Nephron (organoid): ENCODE data around the gene TRIM66.

Source experiments
- H3K27ac Mint-ChIP-seq, 3 experiments: 2 replicates each; pipeline ENCODE4 v1.8.0; 2020; ENCODE audit warnings: mixed read lengths in 3 of 3, mild to moderate bottlenecking in 2 of 3, moderate library complexity in 1 of 3
- H3K27me3 Mint-ChIP-seq: 2 replicates; pipeline ENCODE4 v1.8.0; 2021; ENCODE audit warnings: low read depth, mild to moderate bottlenecking, moderate library complexity, mixed read lengths
- H3K36me3 Mint-ChIP-seq: 2 replicates; pipeline ENCODE4 v1.8.0; 2020; ENCODE audit warnings: low read depth, mixed read lengths
- H3K4me1 Mint-ChIP-seq: 2 replicates; pipeline ENCODE4 v1.8.0; 2020; ENCODE audit warnings: mixed read lengths
- H3K4me3 Mint-ChIP-seq, 3 experiments: 2 replicates each; pipeline ENCODE4 v1.8.0; 2020; ENCODE audit warnings: mild to moderate bottlenecking in 3 of 3, mixed read lengths in 3 of 3, moderate library complexity in 2 of 3
- H3K9me3 Mint-ChIP-seq: 2 replicates; pipeline ENCODE4 v1.8.0; 2020; ENCODE audit warnings: mixed read lengths
- CTCF ChIP-seq, 3 experiments: fragments of 200-600 bp; sonication (generic); IDR thresholded peaks; one replicate each; pipeline ENCODE4 v1.5.0; 2021; ENCODE audit warnings: antibody characterized with exemption in 3 of 3; ENCODE audit not compliant: unreplicated experiment in 3 of 3

Gene TRIM66

DNA sequence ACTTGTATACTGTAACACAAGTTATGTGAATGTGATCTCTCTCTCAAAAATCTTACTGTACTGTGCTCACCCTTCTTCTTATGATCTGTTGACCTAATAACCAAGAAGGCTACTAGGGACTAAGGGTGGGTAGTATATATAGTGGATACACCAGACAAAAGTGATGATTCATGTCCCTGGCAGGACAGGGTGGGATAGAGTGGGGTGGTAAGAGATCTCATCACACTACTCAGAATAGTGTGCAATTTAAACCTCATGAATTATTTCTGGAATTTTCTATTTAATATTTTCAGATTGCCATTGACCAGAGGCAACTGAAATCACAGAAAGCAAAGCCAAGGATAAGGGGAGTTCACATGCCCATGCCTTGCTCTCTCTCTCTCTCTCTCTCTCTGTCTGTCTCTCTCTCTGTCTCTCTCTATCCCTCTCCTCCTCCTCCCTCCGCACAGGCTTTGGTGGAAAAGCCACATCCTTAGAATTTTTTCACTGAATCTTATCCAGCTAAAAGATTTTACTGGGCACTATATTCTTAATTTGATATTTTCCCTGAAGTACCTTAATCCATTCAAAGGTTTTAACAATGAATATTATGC is 76.4 kb downstream of the TRIM66 start:
- no peaks in the 10 kb centered on the region for H3K9me3 Mint-ChIP-seq
- H3K27ac Mint-ChIP-seq: no peak overlapping the region
- no peaks in the 10 kb centered on the region for H3K36me3 Mint-ChIP-seq
- H3K4me3 Mint-ChIP-seq: no peak overlapping the region
- H3K4me1 Mint-ChIP-seq: peaks cover 18% of the 10 kb centered on the region
- peaks cover 4% of the 10 kb centered on the region for H3K27me3 Mint-ChIP-seq
- TF ChIP-seq CTCF (IDR thresholded peaks at IDR 0.05; ENCODE audit: unreplicated experiment in 3 of 3): no peak

DNA sequence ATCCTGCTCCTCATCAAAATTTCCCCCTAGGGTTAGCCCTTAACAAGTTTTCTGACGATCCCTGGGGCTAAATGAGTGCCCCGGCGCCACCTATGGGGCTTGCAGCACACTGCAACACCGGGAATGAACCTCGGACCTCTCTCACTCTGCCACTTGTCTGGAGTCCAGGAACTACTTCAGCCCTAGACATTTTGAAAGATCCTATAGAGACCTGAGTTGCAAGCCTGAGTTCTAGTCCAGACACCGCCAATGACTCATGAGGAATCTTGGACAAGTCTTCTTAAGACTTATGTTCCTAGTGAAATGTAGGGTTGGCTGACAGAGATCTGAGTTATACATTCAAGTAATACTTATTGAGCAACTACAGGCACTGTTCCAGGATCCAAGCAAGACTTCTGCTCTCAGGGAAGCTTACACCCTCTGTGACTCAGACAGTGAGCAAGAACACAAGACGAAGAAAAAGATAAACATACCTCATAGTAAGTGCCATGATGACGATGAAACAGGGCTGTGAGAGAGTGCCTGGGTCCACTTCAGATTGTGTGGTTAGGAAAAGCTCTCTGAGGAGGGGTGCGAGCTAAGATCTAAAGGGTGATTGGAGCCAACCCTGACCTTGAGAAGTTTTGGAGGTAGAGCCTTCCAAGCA is 78.3 kb downstream of the TRIM66 start:
- H3K27ac Mint-ChIP-seq: peak overlapping the region in 1 of 3 experiments; percentile 47
- no peak overlapping the region for H3K4me3 Mint-ChIP-seq
- no peaks in the 10 kb centered on the region for H3K36me3 Mint-ChIP-seq
- H3K9me3 Mint-ChIP-seq: no peaks in the 10 kb centered on the region
- peaks cover 4% of the 10 kb centered on the region for H3K27me3 Mint-ChIP-seq
- TF ChIP-seq CTCF (IDR thresholded peaks at IDR 0.05; ENCODE audit: unreplicated experiment in 3 of 3): peak; percentile 38 to 55 (median 45)
- peaks cover 8% of the 10 kb centered on the region for H3K4me1 Mint-ChIP-seq

- Mint-ChIP-seq H3K36me3 (no peaks in the 10 kb centered on the region), H3K9me3 (no peaks in the 10 kb centered on the region)
These were observed 78.8 kb downstream of the TRIM66 start for GRCh38 chr11:8603696-8604077.

GRCh38 chr11:8601376-8602133 is 80.9 kb downstream of the TRIM66 start:
- H3K9me3 Mint-ChIP-seq: no peaks in the 10 kb centered on the region
- no peaks in the 10 kb centered on the region for H3K36me3 Mint-ChIP-seq
- H3K4me1 Mint-ChIP-seq: peaks cover 8% of the 10 kb centered on the region
- no peak overlapping the region for H3K27ac Mint-ChIP-seq
- no peak for TF ChIP-seq CTCF (IDR thresholded peaks at IDR 0.05; ENCODE audit: unreplicated experiment in 3 of 3)
- no peak overlapping the region for H3K4me3 Mint-ChIP-seq
- peaks cover 4% of the 10 kb centered on the region for H3K27me3 Mint-ChIP-seq

More at GRCh38 chr11:8603696-8604077, 78.8 kb downstream of the TRIM66 start:
- peaks cover 8% of the 10 kb centered on the region for H3K4me1 Mint-ChIP-seq
- H3K4me3 Mint-ChIP-seq: no peak overlapping the region
- H3K27ac Mint-ChIP-seq: no peak overlapping the region
- peaks cover 4% of the 10 kb centered on the region for H3K27me3 Mint-ChIP-seq
- no peak for TF ChIP-seq CTCF (IDR thresholded peaks at IDR 0.05; ENCODE audit: unreplicated experiment in 3 of 3)

DNA sequence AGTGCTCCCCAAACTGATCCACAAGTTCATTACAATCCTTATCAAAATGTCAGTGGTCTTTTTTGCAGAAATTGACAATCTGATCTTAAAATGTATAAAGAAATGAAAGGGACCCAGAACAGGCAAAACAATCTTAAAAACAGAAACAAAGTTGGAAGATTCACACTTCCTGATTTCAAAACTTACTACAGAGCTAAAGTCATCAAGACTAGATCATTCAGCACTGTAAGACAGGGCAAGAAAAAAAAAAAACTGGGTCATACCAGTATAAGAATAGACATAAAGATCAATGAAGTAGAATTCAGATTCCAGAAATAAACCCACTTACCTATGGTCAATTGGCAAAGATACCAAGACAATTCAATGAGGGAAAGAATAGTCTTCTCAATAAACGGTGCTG is 84.0 kb downstream of the TRIM66 start:
- H3K27ac Mint-ChIP-seq: no peak overlapping the region

More for the DNA sequence above, 84.0 kb downstream of the TRIM66 start:
- Mint-ChIP-seq H3K4me1 (peaks cover 10% of the 10 kb centered on the region), H3K9me3 (no peaks in the 10 kb centered on the region), H3K27me3 (peaks cover 4% of the 10 kb centered on the region), H3K4me3 (no peak overlapping the region), H3K36me3 (no peaks in the 10 kb centered on the region)
- TF ChIP-seq CTCF (IDR thresholded peaks at IDR 0.05; ENCODE audit: unreplicated experiment in 3 of 3): no peak
